H9 (cell line): ENCODE data around the gene SLX4. TPM values are rescaled to one million over a fixed set of nuclear protein-coding genes. Genes with fewer than 3 reads are reported as not detected.

Experiments
- DNase-seq: peaks from one replicate; pipeline ENCODE4 v3.0.0-alpha.2; 2017
- H2AFZ ChIP-seq: one replicate; pipeline ENCODE4 v1.6.1; 2013; ENCODE audit warnings: mild to moderate bottlenecking, low read length, control low read depth, moderate library complexity
- H2AK5ac ChIP-seq: 2 replicates; pipeline ENCODE4 v1.6.1; 2013; ENCODE audit warnings: low read length, control low read depth, mixed read lengths; ENCODE audit not compliant: insufficient read length
- H2BK120ac ChIP-seq: one replicate; pipeline ENCODE4 v1.6.1; 2013; ENCODE audit warnings: low read depth, mild to moderate bottlenecking, low read length, control low read depth, inconsistent platforms; ENCODE audit not compliant: poor library complexity, severe bottlenecking
- H2BK12ac ChIP-seq: 2 replicates; pipeline ENCODE4 v1.6.1; 2013; ENCODE audit warnings: low read length, control low read depth, mixed read lengths, low read depth; ENCODE audit not compliant: insufficient read length
- H2BK15ac ChIP-seq: 2 replicates; pipeline ENCODE4 v1.6.1; 2013; ENCODE audit warnings: low read depth, low read length, control low read depth
- H2BK20ac ChIP-seq: one replicate; pipeline ENCODE4 v1.6.1; 2013; ENCODE audit warnings: low read depth, mild to moderate bottlenecking, low read length, control low read depth, inconsistent platforms; ENCODE audit not compliant: poor library complexity, severe bottlenecking
- H2BK5ac ChIP-seq: 2 replicates; pipeline ENCODE4 v1.6.1; 2013; ENCODE audit warnings: low read length, control low read depth, mixed read lengths; ENCODE audit not compliant: insufficient read length
- H3K14ac ChIP-seq: 2 replicates; pipeline ENCODE4 v1.6.1; 2013; ENCODE audit warnings: low read length, control low read depth; ENCODE audit not compliant: insufficient read depth
- H3K18ac ChIP-seq: 2 replicates; pipeline ENCODE4 v1.6.1; 2013; ENCODE audit warnings: low read depth, mild to moderate bottlenecking, mixed read lengths, low read length, control low read depth; ENCODE audit not compliant: insufficient read length
- H3K23ac ChIP-seq: 2 replicates; pipeline ENCODE4 v1.6.1; 2013; ENCODE audit warnings: low read length, control low read depth, mixed read lengths, low read depth; ENCODE audit not compliant: insufficient read length
- H3K23me2 ChIP-seq: 2 replicates; pipeline ENCODE4 v1.6.1; 2013; ENCODE audit warnings: low read depth, mild to moderate bottlenecking, mixed read lengths, low read length, control low read depth; ENCODE audit not compliant: insufficient read length, poor library complexity, severe bottlenecking
- H3K27ac ChIP-seq: 2 replicates; pipeline ENCODE4 v1.5.1; 2013; ENCODE audit warnings: low read length, control low read depth, mixed read lengths, low read depth; ENCODE audit not compliant: insufficient read length
- H3K27me3 ChIP-seq: 2 replicates; pipeline ENCODE4 v1.6.1; 2013; ENCODE audit warnings: low read length, control low read depth, inconsistent platforms; ENCODE audit not compliant: insufficient read depth
- H3K4ac ChIP-seq: 2 replicates; pipeline ENCODE4 v1.6.1; 2013; ENCODE audit warnings: low read depth, mild to moderate bottlenecking, control low read depth, inconsistent platforms, low read length, moderate library complexity
- H3K4me1 ChIP-seq: 2 replicates; pipeline ENCODE4 v1.6.1; 2013; ENCODE audit warnings: low read length, control low read depth, inconsistent platforms; ENCODE audit not compliant: insufficient read depth
- H3K4me2 ChIP-seq: 2 replicates; pipeline ENCODE4 v1.6.1; 2013; ENCODE audit warnings: low read length, control low read depth, mixed read lengths; ENCODE audit not compliant: insufficient read length, insufficient read depth
- H3K56ac ChIP-seq: 2 replicates; pipeline ENCODE4 v1.6.1; 2013; ENCODE audit warnings: low read depth, mild to moderate bottlenecking, mixed read lengths, low read length, control low read depth; ENCODE audit not compliant: insufficient read length
- H3K79me1 ChIP-seq: 2 replicates; pipeline ENCODE4 v1.6.1; 2013; ENCODE audit warnings: low read depth, mild to moderate bottlenecking, moderate library complexity, low read length, control low read depth, inconsistent platforms; ENCODE audit not compliant: insufficient read depth, poor library complexity, severe bottlenecking
- H3K79me2 ChIP-seq: 2 replicates; pipeline ENCODE4 v1.6.1; 2013; ENCODE audit warnings: low read length, control low read depth, inconsistent platforms; ENCODE audit not compliant: insufficient read depth
- H3K9ac ChIP-seq: 2 replicates; pipeline ENCODE4 v1.6.1; 2013; ENCODE audit warnings: low read length, control low read depth, mixed read lengths; ENCODE audit not compliant: insufficient read length; ENCODE audit errors: extremely low read depth
- H3K9me3 ChIP-seq: one replicate; pipeline ENCODE4 v1.6.1; 2013; ENCODE audit warnings: low read depth, low read length, inconsistent platforms; ENCODE audit not compliant: control insufficient read depth
- H3T11ph ChIP-seq: one replicate; pipeline ENCODE4 v1.6.1; 2013; ENCODE audit warnings: mild to moderate bottlenecking, low read length, control low read depth, inconsistent platforms
- H4K20me1 ChIP-seq: one replicate; pipeline ENCODE4 v1.6.1; 2013; ENCODE audit not compliant: control insufficient read depth, insufficient read length, insufficient read depth
- H4K5ac ChIP-seq: 2 replicates; pipeline ENCODE4 v1.6.1; 2013; ENCODE audit warnings: low read depth, mild to moderate bottlenecking, mixed read lengths, low read length, control low read depth; ENCODE audit not compliant: insufficient read length
- H4K8ac ChIP-seq: replicated peaks from 2 replicates; pipeline ENCODE4 v1.6.1; 2013; ENCODE audit warnings: low read length, control low read depth, mixed read lengths, low read depth; ENCODE audit not compliant: insufficient read length
- H4K91ac ChIP-seq: 2 replicates; pipeline ENCODE4 v1.6.1; 2013; ENCODE audit warnings: low read depth, mild to moderate bottlenecking, moderate library complexity, mixed read lengths, low read length, control low read depth; ENCODE audit not compliant: insufficient read length
- H3K27ac Mint-ChIP-seq, 3 experiments: 2 replicates in 2 of 3; 3 replicates in 1 of 3; pipeline ENCODE4 v1.8.0; 2020 to 2021; ENCODE audit warnings: mixed read lengths in 3 of 3, mild to moderate bottlenecking in 1 of 3, moderate library complexity in 1 of 3
- H3K27me3 Mint-ChIP-seq: 2 replicates; pipeline ENCODE4 v1.8.0; 2021; ENCODE audit warnings: low read depth, mild to moderate bottlenecking, moderate library complexity, mixed read lengths
- H3K36me3 Mint-ChIP-seq, 3 experiments: 2 replicates in 2 of 3; 3 replicates in 1 of 3; pipeline ENCODE4 v1.8.0; 2020 to 2021; ENCODE audit warnings: low read depth in 3 of 3, mixed read lengths in 3 of 3; ENCODE audit not compliant: insufficient read depth in 1 of 3
- H3K4me1 Mint-ChIP-seq, 2 experiments: 2 replicates each; pipeline ENCODE4 v1.8.0; 2020; ENCODE audit warnings: mixed read lengths in 2 of 2
- H3K4me3 Mint-ChIP-seq, 2 experiments: 2 replicates in 1 of 2; 3 replicates in 1 of 2; pipeline ENCODE4 v1.8.0; 2020 to 2021; ENCODE audit warnings: mild to moderate bottlenecking in 2 of 2, mixed read lengths in 2 of 2, moderate library complexity in 1 of 2
- H3K9me3 Mint-ChIP-seq, 2 experiments: 2 replicates in 1 of 2; 3 replicates in 1 of 2; pipeline ENCODE4 v1.8.0; 2020; ENCODE audit warnings: mild to moderate bottlenecking in 2 of 2, mixed read lengths in 2 of 2, moderate library complexity in 1 of 2
- CTCF ChIP-seq: fragments of 200-600 bp; sonication (generic); conservative IDR thresholded peaks from 3 replicates; pipeline ENCODE4 v1.8.0; 2021; ENCODE audit warnings: antibody characterized with exemption, mild to moderate bottlenecking
- WGBS: extraction: QIAGEN DNeasy Blood & Tissue Kit; methylation state at CpG from one replicate; pipeline ENCODE4 v1.1.7; 2013; ENCODE audit warnings: missing lambda C conversion rate, low lambda C conversion rate, mixed read lengths; ENCODE audit not compliant: insufficient read length; ENCODE audit errors: extremely low coverage; 5-methylcytosine and 5-hydroxymethylcytosine counted together
- total RNA-seq: library from RNA; stranded (reverse); gene quantifications from 2 replicates; pipeline ENCODE4 v1.2.1, GENCODE V29; 2021

SLX4 gene
- total RNA-seq, 1 experiment from 2014 or later: 9.9 TPM

- DNase-seq: no peak
- H3K23me2 ChIP-seq: no peaks in the 10 kb centered on the region
- no peak overlapping the region for H2BK5ac ChIP-seq
- Mint-ChIP-seq H3K4me3 (no peak overlapping the region), H3K27ac (peak overlapping the region in 2 of 3 experiments; percentile 18 to 32; a peak in 3 of 7 replicates), H3K9me3 (peaks cover under 1 to 1% of the 10 kb centered on the region in 2 experiments; a peak in 3 of 5 replicates), H3K27me3 (no peaks in the 10 kb centered on the region), H3K4me1 (no peaks in the 10 kb centered on the region), H3K36me3 (peaks cover 22 to 35% (median 29%) of the 10 kb centered on the region in 3 experiments)
- H3K56ac ChIP-seq: no peak overlapping the region
- H2BK20ac ChIP-seq: no peak overlapping the region
- no peak overlapping the region for H4K5ac ChIP-seq
- TF ChIP-seq CTCF: no peak
- no peak overlapping the region for H3K9ac ChIP-seq
- H3K79me1 ChIP-seq: no peaks in the 10 kb centered on the region
- no peak overlapping the region for H3K4ac ChIP-seq
- no peaks in the 10 kb centered on the region for H4K20me1 ChIP-seq
- no peak overlapping the region; the same call in 1 of the 2 replicates for H3K14ac ChIP-seq
- no peak overlapping the region for H2BK15ac ChIP-seq
- H3T11ph ChIP-seq: no peak overlapping the region
- no peaks in the 10 kb centered on the region for H3K27me3 ChIP-seq
- no peak overlapping the region for H3K23ac ChIP-seq
- WGBS: no CpG with 5 or more reads among the region's 10 CpGs
- no peak overlapping the region for H2AFZ ChIP-seq
- H4K91ac ChIP-seq: no peak overlapping the region
- H3K79me2 ChIP-seq: no peaks in the 10 kb centered on the region
- no peak overlapping the region for H2BK120ac ChIP-seq
- H3K4me1 ChIP-seq: no peaks in the 10 kb centered on the region
- no peak overlapping the region for H3K4me2 ChIP-seq
- no peak overlapping the region for H2AK5ac ChIP-seq
- no peak overlapping the region for H2BK12ac ChIP-seq
- H4K8ac ChIP-seq: no peak overlapping the region
- H3K27ac ChIP-seq: no peak overlapping the region
- H3K18ac ChIP-seq: no peak overlapping the region
- no peaks in the 10 kb centered on the region for H3K9me3 ChIP-seq
Measured at GRCh38 chr16:3534126-3534525, 77.3 kb downstream of the SLX4 start.
